IMR-90 (cell line): Measurements from ENCODE around the gene TRIO. TPM values are rescaled to one million over a fixed set of nuclear protein-coding genes. Genes with fewer than 3 reads are reported as not detected.

ENCODE experiments used
- ATAC-seq: fragments of 200-7000 bp; cut with Tn5 transposase; 2 replicates; pipeline ENCODE4 v1.9.1; 2020; ENCODE audit warnings: low read depth, mild to moderate bottlenecking, moderate library complexity
- BruUV-seq: library from RNA; stranded (reverse); fragments of 400-500 nt; replicated peaks from 2 replicates; lab custom pipeline; 2021; lab: Mats Ljungman, UMichigan
- CTCF ChIA-PET: fragments of 300-600 bp; formaldehyde crosslinking; extraction: SDS; loops from one replicate; lab custom pipeline; 2021; ENCODE audit warnings: antibody characterized with exemption; lab: Yijun Ruan, JAX
- POLR2A ChIA-PET: fragments of 300-600 bp; sonication (Branson Sonifier 250); formaldehyde crosslinking; loops from one replicate; lab custom pipeline; 2022; ENCODE audit warnings: antibody characterized with exemption; ENCODE audit not compliant: unreplicated experiment; lab: Charles Lee
- DNase-seq: peaks from one replicate; pipeline ENCODE4 v3.0.0; 2013
- H2AFZ ChIP-seq: replicated peaks from 2 replicates; pipeline ENCODE3; 2013; ENCODE audit warnings: low read length, mild to moderate bottlenecking; ENCODE audit not compliant: poor library complexity
- H2AK5ac ChIP-seq: 2 replicates; pipeline ENCODE4 v1.6.1; 2013; ENCODE audit warnings: low read depth, low read length, inconsistent platforms
- H2AK9ac ChIP-seq: replicated peaks from 2 replicates; pipeline ENCODE3; 2013; ENCODE audit warnings: mild to moderate bottlenecking, low read depth, low read length, moderate library complexity; ENCODE audit not compliant: poor library complexity
- H2BK120ac ChIP-seq: 2 replicates; pipeline ENCODE4 v1.6.1; 2013; ENCODE audit warnings: low read depth, low read length, inconsistent platforms
- H2BK15ac ChIP-seq: 3 replicates; pipeline ENCODE4 v1.6.1; 2013; ENCODE audit warnings: low read depth, low read length, inconsistent platforms
- H2BK20ac ChIP-seq: 2 replicates; pipeline ENCODE4 v1.6.1; 2013; ENCODE audit warnings: low read depth, mild to moderate bottlenecking, inconsistent platforms, low read length, moderate library complexity
- H2BK5ac ChIP-seq: 2 replicates; pipeline ENCODE4 v1.6.1; 2013; ENCODE audit warnings: mild to moderate bottlenecking, low read depth, low read length, inconsistent platforms; ENCODE audit not compliant: poor library complexity, severe bottlenecking
- H3K14ac ChIP-seq: replicated peaks from 2 replicates; pipeline ENCODE4 v1.6.1; 2013; ENCODE audit warnings: low read depth, low read length, inconsistent platforms
- H3K18ac ChIP-seq: 2 replicates; pipeline ENCODE4 v1.6.1; 2013; ENCODE audit warnings: low read depth, low read length, control low read depth
- H3K23ac ChIP-seq: 2 replicates; pipeline ENCODE4 v1.6.1; 2013; ENCODE audit warnings: low read depth, low read length, inconsistent platforms
- H3K27ac ChIP-seq: 2 replicates; pipeline ENCODE4 v1.5.1; 2013; ENCODE audit warnings: mild to moderate bottlenecking, control low read depth, low read length; ENCODE audit not compliant: insufficient read depth
- H3K27me3 ChIP-seq: 2 replicates; pipeline ENCODE4 v1.6.1; 2013; ENCODE audit warnings: low read length; ENCODE audit not compliant: control insufficient read depth, insufficient read depth
- H3K36me3 ChIP-seq: 2 replicates; pipeline ENCODE4 v1.6.1; 2013; ENCODE audit warnings: low read length, mixed read lengths; ENCODE audit not compliant: control insufficient read depth, insufficient read depth
- H3K4ac ChIP-seq: 2 replicates; pipeline ENCODE4 v1.6.1; 2013; ENCODE audit warnings: low read depth, low read length, inconsistent platforms
- H3K4me1 ChIP-seq: 2 replicates; pipeline ENCODE4 v1.6.1; 2013; ENCODE audit warnings: low read length, mixed read lengths; ENCODE audit not compliant: control insufficient read depth, insufficient read depth
- H3K4me2 ChIP-seq: 2 replicates; pipeline ENCODE4 v1.6.1; 2013; ENCODE audit warnings: low read depth, mild to moderate bottlenecking, control low read depth, low read length, moderate library complexity
- H3K4me3 ChIP-seq: 2 replicates; pipeline ENCODE4 v1.5.1; 2013; ENCODE audit warnings: low read depth, mild to moderate bottlenecking, control low read depth, low read length, moderate library complexity; ENCODE audit not compliant: insufficient read depth
- H3K56ac ChIP-seq: 2 replicates; pipeline ENCODE4 v1.6.1; 2013; ENCODE audit warnings: low read length, inconsistent platforms; ENCODE audit not compliant: insufficient read depth; ENCODE audit errors: extremely low read depth
- H3K79me1 ChIP-seq, 2 experiments: 2 replicates each; pipeline ENCODE4 v1.6.1; 2013; ENCODE audit warnings: low read length in 2 of 2, inconsistent platforms in 1 of 2, low read depth in 1 of 2
- H3K9ac ChIP-seq: 2 replicates; pipeline ENCODE4 v1.6.1; 2013; ENCODE audit warnings: low read depth, low read length, control low read depth
- H3K9me1 ChIP-seq: 2 replicates; pipeline ENCODE4 v1.6.1; 2013; ENCODE audit warnings: low read length, inconsistent platforms; ENCODE audit not compliant: insufficient read depth
- H3K9me3 ChIP-seq: 2 replicates; pipeline ENCODE4 v1.6.1; 2013; ENCODE audit warnings: low read length; ENCODE audit not compliant: control insufficient read depth, insufficient read depth
- H4K20me1 ChIP-seq: 2 replicates; pipeline ENCODE4 v1.6.1; 2013; ENCODE audit warnings: low read length, inconsistent platforms; ENCODE audit not compliant: insufficient read depth
- H4K5ac ChIP-seq: 2 replicates; pipeline ENCODE4 v1.6.1; 2013; ENCODE audit warnings: mild to moderate bottlenecking, low read depth, low read length, control low read depth
- H4K8ac ChIP-seq, 2 experiments: 2 replicates each; pipeline ENCODE4 v1.6.1; 2013; ENCODE audit warnings: low read depth in 2 of 2, low read length in 2 of 2, control low read depth in 1 of 2, inconsistent platforms in 1 of 2
- H4K91ac ChIP-seq: 2 replicates; pipeline ENCODE4 v1.6.1; 2013; ENCODE audit warnings: low read depth, low read length, inconsistent platforms; ENCODE audit not compliant: insufficient read depth
- BHLHE40 ChIP-seq: fragments of 150-350 bp; IDR thresholded peaks from 2 replicates; pipeline ENCODE4 v1.6.1; 2016; ENCODE audit warnings: mild to moderate bottlenecking, low read depth, low read length
- CEBPB ChIP-seq: IDR thresholded peaks from 2 replicates; pipeline ENCODE4 v1.6.1; 2012; ENCODE audit warnings: low read depth, low read length, improper control_type of control experiment
- CTCF ChIP-seq: conservative IDR thresholded peaks from 2 replicates; pipeline ENCODE4 v1.5.1; 2012; ENCODE audit warnings: mild to moderate bottlenecking, low read depth, low read length, improper control_type of control experiment
- FOS ChIP-seq: fragments of 150-350 bp; IDR thresholded peaks from 2 replicates; pipeline ENCODE4 v1.6.1; 2016; ENCODE audit warnings: low read depth, low read length
- MAZ ChIP-seq: IDR thresholded peaks from 2 replicates; pipeline ENCODE4 v1.6.1; 2012; ENCODE audit warnings: low read depth, mild to moderate bottlenecking, low read length, improper control_type of control experiment, moderate library complexity, borderline replicate concordance
- MXI1 ChIP-seq: IDR thresholded peaks from 2 replicates; pipeline ENCODE4 v1.6.1; 2012; ENCODE audit warnings: low read depth, mild to moderate bottlenecking, low read length, moderate library complexity, borderline replicate concordance
- RAD21 ChIP-seq: IDR thresholded peaks from 2 replicates; pipeline ENCODE4 v1.6.1; 2012; ENCODE audit warnings: low read length, improper control_type of control experiment
- RFX5 ChIP-seq: IDR thresholded peaks from 2 replicates; pipeline ENCODE4 v1.8.0; 2012; ENCODE audit warnings: low read depth, mild to moderate bottlenecking, low read length, moderate library complexity
- SMC3 ChIP-seq: fragments of 150-350 bp; IDR thresholded peaks from 2 replicates; pipeline ENCODE4 v1.6.1; 2016; ENCODE audit warnings: low read depth, mild to moderate bottlenecking, antibody characterized with exemption, low read length, moderate library complexity
- USF2 ChIP-seq: fragments of 150-350 bp; IDR thresholded peaks from 2 replicates; pipeline ENCODE4 v1.6.1; 2017; ENCODE audit warnings: mild to moderate bottlenecking, antibody characterized with exemption, low read length, low read depth
- WGBS, 2 experiments: methylation state at CpG; one replicate each; pipeline versions ENCODE4 v1.1.5 to v1.1.7; 2013; ENCODE audit warnings: missing lambda C conversion rate in 2 of 2; ENCODE audit not compliant: insufficient read length in 1 of 2; ENCODE audit errors: extremely low coverage in 2 of 2; 5-methylcytosine and 5-hydroxymethylcytosine counted together
- dilution Hi-C: fragments of 300-500 bp; cut with HindIII; formaldehyde crosslinking; loops from one replicate; pipeline ENCODE4 v1.14.3; 2018; ENCODE audit warnings: low sequenced_read_pairs; ENCODE audit not compliant: unreplicated experiment
- in situ Hi-C: fragments of 300-500 bp; cut with MboI; formaldehyde crosslinking; loops from 3 replicates; pipeline ENCODE4 v1.14.3; 2019; ENCODE audit warnings: low sequenced_read_pairs, inconsistent platforms, mixed read lengths
- intact Hi-C: fragments of 100-400 bp; cut with micrococcal nuclease; formaldehyde crosslinking; loops from 2 replicates; pipeline ENCODE4 v1.10.0; 2022
- polyA plus RNA-seq, 3 experiments: library from polyadenylated mRNA; depleted of rRNA; stranded (reverse); fragments of >200 nt; gene quantifications; 2 replicates each; pipeline ENCODE4 v1.2.3, GENCODE V29; 2012; ENCODE audit warnings: low replicate concordance in 1 of 3
- total RNA-seq: library from RNA; depleted of rRNA; stranded (reverse); fragments of >200 nt; gene quantifications from 2 replicates; pipeline ENCODE4 v1.2.3, GENCODE V29; 2012

The TRIO gene
- total and polyA plus RNA-seq, 2 of the 4 experiments (the other 2 are of a cell fraction), result 206 to 522 TPM

GRCh38 chr5:14410394-14411201 is 267.5 kb downstream of the TRIO start (continued):
- TF ChIP-seq BHLHE40 (no peak), RAD21 (no peak)

- H4K8ac ChIP-seq, result no peak overlapping the region
- in situ Hi-C loops, result loop anchor here (25.0 kb wide), 1 partner anchor 601 kb away; no protein-coding TSS in a partner anchor
- H4K91ac ChIP-seq, result no peak overlapping the region
- no peak overlapping the region for H3K4me2 ChIP-seq
- intact Hi-C loops, result no loop called here
- no peak overlapping the region for H3K14ac ChIP-seq
- ATAC-seq (no peak), DNase-seq (no peak)
- no peak overlapping the region for H3K18ac ChIP-seq
- TF ChIP-seq MXI1 (no peak), USF2 (no peak), BHLHE40 (no peak), RFX5 (no peak), RAD21 (no peak), CTCF (no peak), FOS (no peak), SMC3 (no peak), CEBPB (no peak), MAZ (no peak)
- no peaks in the 10 kb centered on the region for H3K27me3 ChIP-seq
- no peak overlapping the region for H2BK20ac ChIP-seq
- H2BK15ac ChIP-seq, result no peak overlapping the region
- peaks cover 80% of the 10 kb centered on the region for H4K20me1 ChIP-seq
- H2AFZ ChIP-seq, result no peak overlapping the region
- H3K9me3 ChIP-seq, result no peaks in the 10 kb centered on the region
- H4K5ac ChIP-seq, result no peak overlapping the region
- ChIA-PET CTCF (no interaction called here), POLR2A (no interaction called here)
- H3K4me3 ChIP-seq, result no peak overlapping the region
- no peak overlapping the region for H3K23ac ChIP-seq
- H3K56ac ChIP-seq, result no peak overlapping the region
- no peak overlapping the region for H3K9ac ChIP-seq
- no peak overlapping the region for H2BK5ac ChIP-seq
- no CpG with 5 or more reads among the region's 6 CpGs for WGBS, 2 experiments
- no peak overlapping the region for H2BK120ac ChIP-seq
- H3K36me3 ChIP-seq, result peaks cover 75% of the 10 kb centered on the region
- H2AK5ac ChIP-seq, result no peak overlapping the region
- peaks cover 20% of the 10 kb centered on the region for H3K4me1 ChIP-seq
- peaks cover 32% of the 10 kb centered on the region for H3K9me1 ChIP-seq
- dilution Hi-C loops, result no loop called here
- H3K4ac ChIP-seq, result no peak overlapping the region
- H2AK9ac ChIP-seq, result no peak overlapping the region
- BruUV-seq, result no TSS peak
- H3K79me1 ChIP-seq, result peaks cover 53 to 90% of the 10 kb centered on the region in 2 experiments
- H3K27ac ChIP-seq, result no peak overlapping the region
These were observed 268.1 kb downstream of the TRIO start for GRCh38 chr5:14411216-14411615.
